Parathyroid adenoma (tissue), 2 donors: Measurements from ENCODE around the gene PLSCR2.

Experiments used
- H2AFZ ChIP-seq: fragments of 300-600 bp; sonication (generic); one replicate; pipeline ENCODE4 v1.7.0; 2017; ENCODE audit warnings: antibody characterized with exemption, mild to moderate bottlenecking
- H3K27ac ChIP-seq: fragments of 300-600 bp; sonication (generic); one replicate; pipeline ENCODE4 v1.7.0; 2017
- H3K27me3 ChIP-seq: fragments of 300-600 bp; sonication (generic); one replicate; pipeline ENCODE4 v1.7.0; 2017; ENCODE audit warnings: low read length; ENCODE audit not compliant: control insufficient read depth, insufficient read depth
- H3K36me3 ChIP-seq: fragments of 300-600 bp; sonication (generic); one replicate; pipeline ENCODE4 v1.7.0; 2017; ENCODE audit warnings: low read length; ENCODE audit not compliant: control insufficient read depth, insufficient read depth
- H3K4me1 ChIP-seq: fragments of 300-600 bp; sonication (generic); one replicate; pipeline ENCODE4 v1.7.0; 2017; ENCODE audit warnings: control low read depth
- H3K4me2 ChIP-seq: fragments of 300-600 bp; sonication (generic); one replicate; pipeline ENCODE4 v1.7.0; 2017; ENCODE audit warnings: low read length
- H3K4me3 ChIP-seq: fragments of 300-600 bp; sonication (generic); one replicate; pipeline ENCODE4 v1.7.0; 2017; ENCODE audit warnings: low read depth, low read length
- H3K79me2 ChIP-seq: fragments of 300-600 bp; sonication (generic); one replicate; pipeline ENCODE4 v1.7.0; 2017; ENCODE audit warnings: control low read depth
- H3K9ac ChIP-seq: fragments of 300-600 bp; sonication (generic); one replicate; pipeline ENCODE4 v1.7.0; 2017; ENCODE audit warnings: mild to moderate bottlenecking
- H3K9me3 ChIP-seq: fragments of 300-600 bp; sonication (generic); one replicate; pipeline ENCODE4 v1.7.0; 2017; ENCODE audit warnings: low read length; ENCODE audit not compliant: control insufficient read depth
- TF ChIP-seq, protein P1 (sequence below): fragments of 300-600 bp; sonication (generic); IDR thresholded peaks from one replicate; pipeline ENCODE4 v1.7.0; 2017; ENCODE audit warnings: antibody characterized with exemption, mild to moderate bottlenecking
- donor health status: primary hyperparathyroidism.

PLSCR2 gene

DNA sequence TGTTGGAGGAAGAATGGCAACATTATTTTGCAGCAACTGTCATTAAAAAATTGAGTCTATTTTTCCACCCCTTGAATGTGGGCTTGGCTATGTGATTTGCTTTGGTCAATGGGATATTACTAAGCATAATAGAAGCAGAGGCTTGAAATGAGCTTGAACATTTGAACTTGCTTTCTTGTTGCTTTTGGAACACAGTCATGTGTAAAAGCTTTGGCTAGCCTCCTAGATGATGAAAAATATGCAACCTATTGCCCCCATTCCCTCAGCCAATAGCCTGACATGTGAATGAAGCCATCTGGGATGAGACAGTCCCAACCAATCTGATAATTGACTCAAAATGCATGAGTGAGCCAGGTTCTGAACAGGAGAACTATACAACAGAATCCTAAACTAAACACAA, 78.4 kb downstream of the PLSCR2 start:
- H3K36me3 ChIP-seq: no peaks in the 10 kb centered on the region
- no peaks in the 10 kb centered on the region for H3K27me3 ChIP-seq
- no peak overlapping the region for H3K4me2 ChIP-seq
- H3K9ac ChIP-seq: no peak overlapping the region
- no peaks in the 10 kb centered on the region for H3K9me3 ChIP-seq
- no peaks in the 10 kb centered on the region for H3K79me2 ChIP-seq
- no peaks in the 10 kb centered on the region for H3K4me1 ChIP-seq
- no peak overlapping the region for H3K27ac ChIP-seq
- TF ChIP-seq, protein P1, sequence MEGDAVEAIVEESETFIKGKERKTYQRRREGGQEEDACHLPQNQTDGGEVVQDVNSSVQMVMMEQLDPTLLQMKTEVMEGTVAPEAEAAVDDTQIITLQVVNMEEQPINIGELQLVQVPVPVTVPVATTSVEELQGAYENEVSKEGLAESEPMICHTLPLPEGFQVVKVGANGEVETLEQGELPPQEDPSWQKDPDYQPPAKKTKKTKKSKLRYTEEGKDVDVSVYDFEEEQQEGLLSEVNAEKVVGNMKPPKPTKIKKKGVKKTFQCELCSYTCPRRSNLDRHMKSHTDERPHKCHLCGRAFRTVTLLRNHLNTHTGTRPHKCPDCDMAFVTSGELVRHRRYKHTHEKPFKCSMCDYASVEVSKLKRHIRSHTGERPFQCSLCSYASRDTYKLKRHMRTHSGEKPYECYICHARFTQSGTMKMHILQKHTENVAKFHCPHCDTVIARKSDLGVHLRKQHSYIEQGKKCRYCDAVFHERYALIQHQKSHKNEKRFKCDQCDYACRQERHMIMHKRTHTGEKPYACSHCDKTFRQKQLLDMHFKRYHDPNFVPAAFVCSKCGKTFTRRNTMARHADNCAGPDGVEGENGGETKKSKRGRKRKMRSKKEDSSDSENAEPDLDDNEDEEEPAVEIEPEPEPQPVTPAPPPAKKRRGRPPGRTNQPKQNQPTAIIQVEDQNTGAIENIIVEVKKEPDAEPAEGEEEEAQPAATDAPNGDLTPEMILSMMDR: no peak
- H3K4me3 ChIP-seq: no peak overlapping the region
- no peak overlapping the region for H2AFZ ChIP-seq

DNA sequence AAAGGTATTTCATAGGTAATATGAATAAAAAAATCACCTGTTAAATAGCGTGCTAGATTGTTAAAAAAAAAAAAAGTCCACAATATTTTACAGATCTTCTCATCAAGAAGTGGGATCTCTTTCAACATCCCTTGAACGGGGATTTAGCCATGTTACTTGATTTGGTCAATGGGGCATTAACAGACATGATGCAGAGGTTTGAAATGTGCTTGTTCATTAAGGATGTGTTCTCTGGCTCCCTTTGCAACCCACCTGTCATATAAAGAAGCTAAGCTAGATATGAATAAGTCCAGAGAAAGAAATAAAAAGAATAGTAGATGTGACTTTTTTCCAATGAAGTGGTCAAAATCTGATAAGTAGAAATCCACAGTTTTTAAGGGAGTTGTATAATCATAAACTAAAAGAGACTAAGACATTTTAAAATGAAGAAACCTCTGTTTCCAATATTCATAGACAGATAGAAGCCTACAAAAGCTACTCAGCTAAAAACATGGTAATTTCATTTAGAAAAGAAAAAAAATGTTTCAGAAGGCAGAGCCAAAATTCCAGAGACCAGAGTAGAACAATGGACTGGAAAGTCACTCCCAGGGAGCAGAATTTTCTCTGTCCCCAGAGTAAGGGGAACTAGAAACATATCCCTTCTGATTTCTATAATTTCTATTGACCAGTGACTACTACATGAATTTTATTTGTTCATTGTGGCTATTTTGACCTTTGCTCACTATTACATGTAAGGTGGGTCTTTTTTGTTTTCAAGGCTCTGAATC, 79.2 kb downstream of the PLSCR2 start:
- Histone ChIP-seq H3K4me1 (no peaks in the 10 kb centered on the region), H2AFZ (no peak overlapping the region), H3K27me3 (no peaks in the 10 kb centered on the region), H3K27ac (no peak overlapping the region), H3K4me2 (no peak overlapping the region), H3K4me3 (no peak overlapping the region), H3K36me3 (no peaks in the 10 kb centered on the region), H3K9me3 (no peaks in the 10 kb centered on the region), H3K9ac (no peak overlapping the region), H3K79me2 (no peaks in the 10 kb centered on the region)
- TF ChIP-seq, protein P1: no peak

DNA sequence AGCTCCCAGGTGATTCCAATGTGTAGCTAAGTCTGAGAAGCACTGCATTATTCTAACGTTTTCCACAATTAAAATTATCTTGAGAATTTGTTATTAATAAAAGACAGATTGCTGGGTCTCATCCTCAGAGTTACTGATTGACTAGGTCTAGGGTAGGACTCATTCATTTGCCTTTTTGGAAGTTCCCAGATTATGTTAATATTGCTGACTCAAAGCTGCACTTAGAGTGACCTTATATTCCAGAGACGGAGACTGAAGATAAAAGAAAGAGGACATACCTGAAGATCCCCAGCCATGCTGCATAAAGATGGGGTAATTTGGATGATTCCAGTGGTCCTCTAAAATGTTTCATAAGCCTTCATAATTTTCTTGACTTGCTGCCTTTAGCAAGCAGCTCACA, 81.8 kb downstream of the PLSCR2 start:
- Histone ChIP-seq H3K4me1 (no peaks in the 10 kb centered on the region), H3K36me3 (no peaks in the 10 kb centered on the region), H3K4me2 (no peak overlapping the region), H2AFZ (no peak overlapping the region), H3K9ac (no peak overlapping the region), H3K27ac (no peak overlapping the region), H3K27me3 (no peaks in the 10 kb centered on the region), H3K79me2 (no peaks in the 10 kb centered on the region), H3K9me3 (no peaks in the 10 kb centered on the region), H3K4me3 (no peak overlapping the region)
- TF ChIP-seq, protein P1: no peak

DNA sequence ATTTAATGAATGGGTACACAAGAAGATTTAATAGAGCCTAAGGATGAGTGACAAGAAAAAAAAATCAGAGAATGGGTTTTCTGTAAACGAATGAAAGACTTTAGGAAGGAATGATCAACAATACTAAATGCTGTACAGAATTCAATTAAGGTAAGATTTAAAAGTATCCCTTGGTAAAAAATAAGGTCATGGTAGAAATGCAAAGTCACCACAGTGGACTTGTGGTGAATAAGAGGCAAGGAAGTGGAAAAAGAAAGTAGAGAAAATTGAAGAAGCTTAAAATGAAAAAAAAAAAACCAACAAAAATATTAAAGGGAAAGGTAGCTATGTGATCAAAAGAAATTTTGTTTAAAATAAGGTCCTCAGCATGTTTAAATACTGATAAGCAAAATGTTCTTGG, 82.4 kb downstream of the PLSCR2 start:
- Histone ChIP-seq H3K9me3 (no peaks in the 10 kb centered on the region), H3K79me2 (no peaks in the 10 kb centered on the region), H3K36me3 (no peaks in the 10 kb centered on the region), H3K27me3 (no peaks in the 10 kb centered on the region), H3K4me3 (no peak overlapping the region), H2AFZ (no peak overlapping the region), H3K4me2 (no peak overlapping the region), H3K9ac (no peak overlapping the region), H3K4me1 (no peaks in the 10 kb centered on the region), H3K27ac (no peak overlapping the region)
- TF ChIP-seq, protein P1: no peak

DNA sequence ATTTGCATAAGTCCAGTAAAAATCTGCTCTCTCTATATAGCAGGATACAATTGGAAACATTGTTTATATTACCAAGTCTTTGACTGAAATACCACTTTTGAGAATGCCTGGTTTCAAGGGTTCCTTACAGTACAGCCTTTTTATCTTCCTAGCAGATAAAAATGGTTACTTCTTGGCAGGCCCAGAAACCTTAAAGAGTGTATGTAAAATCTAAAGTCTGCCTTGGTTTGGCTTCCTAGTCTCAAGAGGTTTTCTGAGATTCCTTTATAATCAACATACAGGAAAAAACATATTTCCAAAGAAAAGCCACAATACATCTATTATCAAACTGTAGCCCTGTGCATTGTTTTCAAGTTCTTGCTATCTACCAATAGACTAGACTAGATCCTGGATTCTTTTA, 84.6 kb downstream of the PLSCR2 start:
- H3K27me3 ChIP-seq: no peaks in the 10 kb centered on the region
- H2AFZ ChIP-seq: no peak overlapping the region
- H3K9me3 ChIP-seq: no peaks in the 10 kb centered on the region
- H3K4me2 ChIP-seq: no peak overlapping the region
- H3K4me3 ChIP-seq: no peak overlapping the region
- TF ChIP-seq, protein P1: no peak
- H3K79me2 ChIP-seq: no peaks in the 10 kb centered on the region
- no peak overlapping the region for H3K9ac ChIP-seq
- H3K27ac ChIP-seq: no peak overlapping the region
- H3K4me1 ChIP-seq: no peaks in the 10 kb centered on the region
- no peaks in the 10 kb centered on the region for H3K36me3 ChIP-seq
